GM18508 (cell line): Measurements from ENCODE around the gene PITPNM2.

Experiments
- ATAC-seq: cut with Tn5 transposase; IDR thresholded peaks from one replicate; pipeline ENCODE4 v1.9.1; 2021; ENCODE audit warnings: moderate number of reproducible peaks; ENCODE audit not compliant: insufficient read depth, unreplicated experiment

The PITPNM2 gene

DNA sequence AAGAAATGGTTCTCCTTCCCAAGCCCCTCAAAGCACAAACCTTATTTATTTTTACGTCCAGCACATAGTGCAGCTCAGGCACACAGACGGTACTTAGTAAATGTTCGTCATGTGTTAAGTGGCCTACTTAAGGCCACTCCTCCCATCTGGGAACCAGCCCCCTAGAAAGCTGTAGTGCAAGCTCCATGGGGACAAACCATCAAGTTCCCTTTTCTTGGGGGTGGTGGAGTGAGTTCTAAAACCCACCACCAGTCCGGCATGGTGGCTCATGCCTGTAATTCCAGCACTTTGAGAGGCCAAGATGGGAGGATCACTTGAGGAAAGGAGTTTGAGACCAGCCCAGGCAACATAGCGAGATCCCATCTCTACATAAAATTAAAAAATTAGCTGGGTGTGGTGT lies 49.4 kb downstream of the PITPNM2 start:
- no peak for ATAC-seq
